SU-DHL-6 (cell line): Measurements from ENCODE around the gene DNALI1.

ENCODE experiments used
- EZH2phosphoT487 ChIP-seq: fragments of 200-600 bp; sonication (generic), shearing (Covaris generic); conservative IDR thresholded peaks from 2 replicates; pipeline ENCODE4 v1.6.1; 2018; ENCODE audit warnings: mild to moderate bottlenecking, antibody characterized with exemption, low read length, moderate library complexity, mixed read lengths
- TF ChIP-seq, protein P1 (sequence below): fragments of 200-600 bp; sonication (generic); IDR thresholded peaks from one replicate; pipeline ENCODE4 v1.5.1; 2017; ENCODE audit warnings: antibody characterized with exemption, mild to moderate bottlenecking, low read length, moderate library complexity; ENCODE audit not compliant: insufficient read depth, poor library complexity, severe bottlenecking

DNA sequence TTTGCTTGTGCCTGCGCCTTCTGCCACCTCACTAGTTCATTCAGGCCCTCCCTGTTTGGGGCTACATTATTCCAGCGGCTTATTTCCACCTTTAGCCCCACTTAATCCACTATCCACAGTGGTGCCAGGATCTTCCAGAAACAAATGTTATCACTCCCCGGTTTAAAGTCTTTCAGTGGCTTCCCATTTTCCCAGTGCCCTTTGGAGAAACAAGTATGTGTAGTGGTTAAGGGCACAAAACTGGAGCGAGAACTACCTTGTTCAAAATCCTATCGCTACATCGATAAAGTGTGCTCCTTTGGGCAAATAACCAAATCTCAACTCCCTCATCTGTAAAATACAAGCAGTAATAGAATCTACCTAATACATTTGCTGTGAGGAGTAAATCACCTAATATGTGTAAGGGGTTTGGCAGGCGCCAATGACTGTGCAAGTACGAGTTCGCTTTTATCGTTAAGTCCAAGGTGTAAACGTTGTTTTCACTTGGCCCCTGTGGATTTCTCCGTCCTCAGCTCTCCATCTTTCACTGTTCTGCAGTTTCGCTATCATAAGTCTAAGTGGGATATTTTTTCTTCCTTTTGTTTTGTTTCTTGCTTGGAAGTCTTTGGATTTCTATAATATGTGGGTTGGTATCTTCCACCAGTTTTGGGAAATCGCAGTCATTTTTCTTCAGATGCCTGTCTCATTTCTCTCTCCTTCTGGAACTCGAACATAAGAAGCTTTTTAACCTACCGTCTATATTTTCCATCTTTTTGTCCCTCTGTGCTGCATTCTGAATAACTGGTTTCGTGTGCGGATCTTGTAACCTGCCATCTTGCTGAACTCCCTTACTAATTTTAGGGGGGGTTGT is 41.3 kb upstream of the DNALI1 start:
- TF ChIP-seq, protein P1, sequence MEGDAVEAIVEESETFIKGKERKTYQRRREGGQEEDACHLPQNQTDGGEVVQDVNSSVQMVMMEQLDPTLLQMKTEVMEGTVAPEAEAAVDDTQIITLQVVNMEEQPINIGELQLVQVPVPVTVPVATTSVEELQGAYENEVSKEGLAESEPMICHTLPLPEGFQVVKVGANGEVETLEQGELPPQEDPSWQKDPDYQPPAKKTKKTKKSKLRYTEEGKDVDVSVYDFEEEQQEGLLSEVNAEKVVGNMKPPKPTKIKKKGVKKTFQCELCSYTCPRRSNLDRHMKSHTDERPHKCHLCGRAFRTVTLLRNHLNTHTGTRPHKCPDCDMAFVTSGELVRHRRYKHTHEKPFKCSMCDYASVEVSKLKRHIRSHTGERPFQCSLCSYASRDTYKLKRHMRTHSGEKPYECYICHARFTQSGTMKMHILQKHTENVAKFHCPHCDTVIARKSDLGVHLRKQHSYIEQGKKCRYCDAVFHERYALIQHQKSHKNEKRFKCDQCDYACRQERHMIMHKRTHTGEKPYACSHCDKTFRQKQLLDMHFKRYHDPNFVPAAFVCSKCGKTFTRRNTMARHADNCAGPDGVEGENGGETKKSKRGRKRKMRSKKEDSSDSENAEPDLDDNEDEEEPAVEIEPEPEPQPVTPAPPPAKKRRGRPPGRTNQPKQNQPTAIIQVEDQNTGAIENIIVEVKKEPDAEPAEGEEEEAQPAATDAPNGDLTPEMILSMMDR = no peak
- no peak for TF ChIP-seq EZH2phosphoT487
